Measurements from ENCODE around the gene SZT2.

The SZT2 gene

DNA sequence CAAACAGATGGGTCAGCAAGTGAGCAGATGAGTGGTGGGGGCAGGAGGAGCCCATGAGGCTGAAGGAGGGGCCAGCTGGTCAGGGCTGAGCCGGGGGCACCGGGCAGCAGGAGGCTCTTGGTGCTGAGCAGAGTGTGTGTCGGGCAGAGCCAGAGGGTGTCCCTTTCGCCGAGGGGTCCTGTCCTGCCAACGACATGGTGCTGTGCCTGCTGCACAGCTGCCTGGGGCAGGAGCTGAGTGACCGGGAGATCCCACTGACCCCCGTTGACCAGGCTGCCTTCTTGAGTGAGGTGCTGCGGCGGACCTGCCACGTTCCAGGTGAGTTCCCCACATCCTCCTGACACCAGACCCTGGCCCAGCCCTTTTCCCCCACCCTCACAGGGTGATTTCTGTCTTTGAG, 36.5 kb downstream of the SZT2 start:
- DNase-seq: no peak

DNA sequence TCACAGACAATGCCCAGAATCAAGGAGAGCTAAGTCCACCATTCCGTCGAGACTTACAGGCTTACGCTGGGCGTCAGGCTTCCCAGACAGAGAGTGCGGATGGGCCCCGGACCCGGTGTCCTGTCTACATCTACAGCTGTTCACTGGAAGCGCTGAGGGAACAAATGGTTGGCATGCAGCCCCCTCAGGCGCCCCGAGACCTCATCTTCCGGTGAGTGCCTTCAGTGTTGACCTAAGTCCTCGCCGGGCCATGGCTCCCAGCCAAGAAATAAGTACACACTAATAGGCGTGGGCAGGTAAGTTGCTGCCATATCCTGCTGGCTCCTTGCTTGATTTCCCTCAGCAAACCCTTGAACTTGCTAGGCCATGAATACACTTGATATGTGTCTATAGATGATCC, 37.8 kb downstream of the SZT2 start:
- DNase-seq: no peak

DNA sequence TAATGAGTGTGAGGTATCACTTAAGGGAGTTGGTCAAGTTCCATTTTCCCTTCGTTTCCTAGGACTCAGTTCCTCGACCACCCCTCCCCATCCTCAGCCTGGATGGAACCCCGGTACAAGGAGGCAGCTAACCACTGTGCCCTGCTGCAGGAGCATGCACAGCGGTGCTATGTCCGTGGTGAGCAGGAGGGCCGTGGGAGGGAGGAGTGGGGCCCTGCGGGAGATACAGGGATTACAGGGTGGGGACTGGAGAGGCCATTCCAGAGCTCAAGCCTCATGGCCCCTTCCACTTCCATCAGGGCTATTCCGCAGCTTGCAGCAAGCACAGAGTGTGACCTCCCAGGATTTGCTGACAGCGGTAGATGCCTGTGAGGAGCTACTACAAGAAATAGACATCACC, 38.2 kb downstream of the SZT2 start:
- no peak for DNase-seq

DNA sequence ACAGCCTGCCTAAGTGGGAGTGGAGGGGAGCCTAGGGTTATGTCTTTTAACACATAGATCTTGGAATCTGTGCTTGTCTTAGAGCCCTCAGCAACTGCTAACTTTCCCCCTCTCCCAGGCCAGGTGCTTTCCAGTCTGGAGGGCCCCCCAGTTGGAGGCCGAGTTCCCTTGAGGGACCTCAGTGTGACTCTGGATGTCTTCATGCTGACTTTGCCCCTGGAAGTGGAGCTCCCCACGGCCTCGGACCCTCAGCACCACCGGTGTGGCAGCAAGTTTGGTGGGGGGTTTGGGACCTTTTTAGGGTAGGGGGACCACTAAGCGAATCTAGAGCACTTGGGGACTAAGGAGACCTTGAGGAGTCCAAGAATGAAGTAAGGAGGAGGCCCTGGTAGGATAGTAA, 41.1 kb downstream of the SZT2 start:
- DNase-seq: no peak

DNA sequence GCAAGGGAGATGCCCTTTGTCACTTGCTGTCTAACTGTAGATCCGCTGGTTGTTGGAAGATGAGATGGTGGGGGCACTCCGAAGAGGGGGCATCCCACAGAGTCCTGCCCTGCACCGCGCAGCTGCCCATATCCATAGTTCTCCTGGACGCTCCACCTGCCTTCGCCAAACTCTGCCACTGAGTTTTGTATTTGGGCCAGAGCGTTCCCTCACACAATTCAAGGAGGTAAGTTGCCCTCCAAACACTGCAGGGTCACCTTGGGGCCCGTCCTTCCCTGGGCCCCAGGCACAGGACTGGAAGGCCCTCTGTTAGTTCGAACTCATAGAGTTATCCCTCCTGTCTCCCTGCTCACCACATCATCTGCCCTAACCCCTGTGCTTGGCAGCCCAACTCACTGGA, 42.0 kb downstream of the SZT2 start:
- no peak for DNase-seq

DNA sequence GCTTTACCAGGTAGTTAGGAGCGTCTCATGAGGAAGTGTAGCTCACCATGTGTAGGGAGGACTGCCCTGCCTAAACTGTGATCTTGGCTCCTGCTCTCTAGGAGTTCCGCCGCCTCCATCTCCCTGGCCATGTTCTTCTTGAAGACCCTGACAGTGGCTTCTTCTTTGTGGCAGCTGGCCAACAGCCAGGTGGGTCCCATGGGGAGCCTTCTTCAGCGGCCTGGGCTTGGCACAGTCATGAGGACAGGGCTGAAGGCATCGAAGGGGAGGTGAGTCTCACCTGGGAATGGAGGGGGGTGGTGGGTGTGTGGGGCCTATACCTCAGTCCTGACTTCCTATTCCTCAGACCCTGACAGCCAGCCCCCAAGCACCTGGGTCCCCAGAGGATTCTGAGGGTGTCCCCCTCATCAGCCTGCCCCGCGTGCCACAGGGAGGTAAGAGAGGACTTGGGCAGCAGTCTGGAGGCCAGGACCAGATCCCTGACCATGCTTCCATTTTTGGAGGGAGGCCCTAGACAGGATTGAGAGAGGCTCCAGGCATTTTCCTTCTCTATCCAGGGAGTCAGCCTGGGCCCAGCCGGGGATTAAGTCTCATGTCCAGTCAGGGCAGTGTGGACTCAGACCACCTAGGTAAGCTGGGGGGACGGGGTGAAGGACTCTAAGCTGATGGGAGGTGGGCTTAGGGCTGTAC, 42.6 kb downstream of the SZT2 start:
- DNase-seq: no peak

DNA sequence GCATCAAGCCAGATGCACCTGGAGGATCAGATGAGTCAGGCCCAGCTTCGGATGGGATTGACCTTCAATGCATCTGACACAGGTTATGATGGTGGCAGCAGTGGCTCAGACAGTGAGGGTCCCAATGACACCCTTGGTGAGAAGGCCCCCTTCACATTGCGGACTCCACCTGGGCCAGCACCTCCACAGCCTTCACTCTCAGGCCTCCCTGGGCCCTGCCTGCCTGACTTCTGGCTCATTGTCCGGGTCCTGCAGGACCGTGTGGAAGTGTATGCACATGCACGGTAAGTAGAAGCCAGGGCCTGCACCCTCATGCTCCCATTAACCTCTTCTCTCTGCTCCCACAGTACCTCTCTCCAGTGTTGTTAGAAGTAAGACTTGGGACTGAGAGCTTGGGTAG, 43.2 kb downstream of the SZT2 start:
- no peak for DNase-seq

DNA sequence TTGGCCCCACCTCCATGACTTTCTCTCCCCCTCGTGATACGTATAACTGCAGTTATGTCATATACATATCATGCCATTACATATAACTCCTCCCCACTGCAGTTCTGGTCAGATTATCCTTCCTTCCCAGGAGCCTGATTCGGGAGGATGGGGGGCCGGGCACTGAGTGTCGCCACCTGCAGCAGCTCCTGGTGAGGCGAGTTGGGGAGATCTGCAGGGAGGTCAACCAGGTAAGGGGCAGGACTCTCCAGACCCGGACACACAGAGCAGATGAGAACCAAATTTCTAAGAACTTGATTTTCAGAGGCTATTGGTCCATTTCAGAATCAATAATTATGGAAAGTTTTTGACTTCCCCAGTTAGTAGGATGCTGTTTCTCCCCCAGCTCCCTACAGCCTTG, 44.6 kb downstream of the SZT2 start:
- DNase-seq: no peak

DNA sequence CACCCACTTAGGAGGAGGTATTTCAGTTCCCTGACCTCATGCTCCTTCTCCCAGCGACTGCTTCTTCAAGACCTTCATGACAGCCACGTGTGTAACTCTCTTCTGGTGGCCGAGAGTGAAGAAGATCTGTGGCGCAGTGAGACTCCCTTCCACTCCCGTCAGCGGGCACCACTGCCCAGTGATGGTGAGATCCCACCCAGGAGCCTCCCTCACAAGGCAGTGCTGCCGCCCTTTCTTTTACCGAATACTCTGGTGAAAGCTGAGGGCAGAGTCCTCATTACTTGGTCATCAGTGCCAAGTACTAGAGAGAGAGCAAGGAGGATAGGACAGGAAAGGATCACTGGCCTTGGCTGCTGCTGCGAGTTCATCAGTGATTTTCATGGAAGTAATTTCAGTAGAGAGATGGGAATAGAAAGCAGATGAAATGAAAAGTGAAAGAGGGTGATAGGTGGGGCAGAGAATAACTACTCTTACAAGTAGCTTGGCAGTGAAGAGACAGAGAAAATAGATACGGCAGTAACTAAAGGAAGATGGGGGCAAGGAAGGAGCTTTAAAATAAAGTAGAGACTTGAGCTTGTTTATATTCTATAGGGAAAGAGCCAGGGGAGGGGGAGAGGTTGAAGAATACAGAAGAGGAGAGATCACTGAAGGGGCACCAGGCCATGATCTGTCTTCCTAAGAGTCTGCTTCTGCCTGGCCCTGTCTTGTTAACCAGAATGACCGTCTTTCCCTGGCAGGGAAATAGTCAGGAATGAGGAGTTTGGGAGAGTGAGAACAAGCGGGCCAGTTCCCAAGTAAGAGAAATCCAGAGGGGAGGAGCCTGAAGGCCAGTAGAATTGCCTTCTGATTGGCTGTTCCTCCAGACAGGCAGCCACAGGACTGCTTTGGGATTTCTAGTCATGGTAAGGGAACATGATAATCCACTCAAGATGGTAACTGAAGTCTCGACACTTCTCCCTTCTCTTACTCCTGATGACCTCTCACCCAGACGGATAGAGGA, 45.7 kb downstream of the SZT2 start:
- DNase-seq: no peak

DNA sequence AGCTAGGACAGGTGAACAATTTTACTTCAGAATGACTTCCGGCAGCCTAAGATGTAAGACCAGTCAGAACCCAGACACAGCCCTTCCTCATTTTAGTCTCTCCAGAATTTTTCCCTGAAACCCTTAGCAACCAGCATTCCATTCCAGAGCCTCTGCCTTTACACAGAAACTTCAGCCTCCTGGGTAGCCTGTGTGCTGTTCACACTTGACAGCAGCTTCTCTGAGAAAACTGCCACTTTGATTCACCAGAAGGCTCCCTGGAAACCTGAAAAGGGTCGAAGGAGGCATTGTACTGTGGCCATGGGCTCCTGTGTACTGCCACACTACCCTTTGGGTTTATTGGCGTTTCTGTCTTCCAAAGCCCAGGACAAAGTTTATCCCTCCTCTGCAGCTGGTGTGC, 46.7 kb downstream of the SZT2 start:
- no peak for DNase-seq

DNA sequence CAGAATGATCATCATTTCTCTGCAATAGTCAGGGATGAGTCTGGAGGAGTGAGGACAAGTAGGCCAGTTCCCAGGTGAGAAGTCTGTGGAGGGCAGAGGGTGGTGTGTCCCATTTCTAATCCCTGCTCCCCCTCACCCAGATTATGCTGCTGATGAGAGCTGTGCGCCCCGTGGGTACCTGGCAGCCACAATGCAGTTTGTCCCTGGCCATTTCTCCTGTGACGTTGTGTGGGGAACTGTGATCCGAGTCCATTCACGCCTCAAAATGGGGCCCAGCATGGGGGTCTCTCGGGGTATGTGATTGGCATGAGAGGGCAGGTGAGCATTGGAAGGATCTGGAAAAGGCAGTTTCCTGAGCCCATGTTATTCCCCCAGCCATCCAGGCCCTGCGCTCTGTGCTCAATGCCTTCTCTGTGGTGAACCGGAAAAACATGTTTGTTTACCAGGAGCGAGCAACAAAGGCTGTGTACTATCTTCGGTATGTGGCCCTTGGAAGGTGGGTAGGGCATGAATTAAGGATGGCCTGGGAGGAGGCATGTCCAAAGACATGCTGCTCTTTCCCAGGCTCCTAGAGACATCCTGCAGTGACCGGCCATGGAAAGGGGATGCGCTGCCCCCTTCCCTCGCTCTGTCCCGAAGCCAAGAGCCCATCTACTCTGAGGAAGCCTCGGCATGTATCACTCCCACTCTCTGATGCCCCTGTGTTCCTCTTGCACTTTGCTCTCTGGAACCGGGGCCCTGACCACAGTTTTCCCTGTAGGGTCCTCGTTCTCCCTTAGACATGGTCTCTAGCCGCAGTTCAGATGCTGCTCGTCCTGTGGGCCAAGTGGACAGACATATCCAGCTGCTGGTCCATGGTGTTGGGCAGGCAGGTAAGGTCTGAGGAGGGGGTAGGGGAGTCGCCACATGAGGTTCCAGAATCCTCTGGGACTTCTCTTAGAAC, 47.6 kb downstream of the SZT2 start:
- no peak for DNase-seq

DNA sequence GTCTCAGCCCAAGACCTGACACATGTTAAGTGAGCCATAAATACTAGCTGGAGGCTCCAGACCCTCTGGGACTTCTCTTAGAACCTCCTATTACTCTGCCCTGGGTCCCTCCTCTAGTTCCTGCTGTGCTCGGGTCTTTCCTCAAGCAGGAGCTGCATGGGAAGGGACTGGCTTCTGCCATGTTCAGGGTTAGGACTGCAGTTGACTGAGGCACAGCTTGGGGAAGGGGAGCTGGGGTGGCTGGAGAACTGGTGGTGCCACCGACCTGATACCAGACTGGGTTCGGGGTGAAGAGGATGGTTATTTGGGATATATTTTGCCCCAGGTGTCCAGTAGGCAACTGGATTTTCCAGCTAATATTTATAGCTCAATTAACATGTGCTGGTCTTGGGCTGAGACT, 48.3 kb downstream of the SZT2 start:
- DNase-seq: no peak

DNA sequence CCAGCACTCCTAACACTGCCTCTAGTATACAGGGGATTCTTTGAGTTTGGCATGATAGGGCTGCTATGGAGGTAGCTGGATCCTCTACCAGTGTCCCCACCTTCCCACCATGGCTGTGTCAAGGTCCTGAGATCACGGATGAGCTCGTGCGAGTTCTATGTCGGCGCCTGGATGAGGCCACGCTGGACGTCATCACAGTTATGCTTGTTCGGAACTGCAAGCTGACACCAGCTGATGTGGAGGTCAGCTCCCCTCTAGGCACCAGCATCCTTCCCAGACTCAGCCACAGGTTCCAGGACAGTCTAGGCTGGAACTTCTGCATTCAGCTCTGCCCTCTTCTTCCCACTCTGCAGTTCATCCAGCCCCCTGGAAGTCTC, 48.9 kb downstream of the SZT2 start:
- DNase-seq: no peak

DNA sequence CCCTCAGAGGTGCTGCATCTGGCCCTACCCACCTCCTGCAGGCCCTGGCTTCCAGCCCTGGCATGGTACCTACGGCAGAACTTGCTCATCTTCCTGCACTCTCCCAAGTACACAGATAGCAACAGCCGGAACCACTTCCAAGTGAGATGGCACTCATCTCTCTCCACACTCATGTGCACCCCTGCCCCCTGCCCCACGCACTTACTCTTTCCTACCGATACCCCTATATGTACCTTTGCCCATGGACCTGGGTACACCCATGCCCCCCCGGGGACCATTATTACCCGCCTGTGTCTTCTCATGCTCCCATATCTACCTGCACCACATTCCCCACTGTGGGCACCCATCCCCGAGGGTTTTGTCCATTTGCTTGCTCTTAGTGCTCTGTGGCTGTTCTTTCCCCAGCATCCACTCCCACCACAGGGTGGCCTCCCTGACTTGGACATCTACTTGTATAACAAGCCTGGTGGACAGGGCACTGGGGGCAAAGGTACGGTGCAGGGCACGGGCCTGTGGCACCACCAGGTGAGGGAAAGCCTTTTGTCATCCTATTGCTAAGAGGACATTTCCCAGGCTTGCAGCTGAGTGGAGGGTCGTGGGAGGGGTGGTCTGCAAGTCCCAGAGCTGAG, 49.4 kb downstream of the SZT2 start:
- DNase-seq: no peak

DNA sequence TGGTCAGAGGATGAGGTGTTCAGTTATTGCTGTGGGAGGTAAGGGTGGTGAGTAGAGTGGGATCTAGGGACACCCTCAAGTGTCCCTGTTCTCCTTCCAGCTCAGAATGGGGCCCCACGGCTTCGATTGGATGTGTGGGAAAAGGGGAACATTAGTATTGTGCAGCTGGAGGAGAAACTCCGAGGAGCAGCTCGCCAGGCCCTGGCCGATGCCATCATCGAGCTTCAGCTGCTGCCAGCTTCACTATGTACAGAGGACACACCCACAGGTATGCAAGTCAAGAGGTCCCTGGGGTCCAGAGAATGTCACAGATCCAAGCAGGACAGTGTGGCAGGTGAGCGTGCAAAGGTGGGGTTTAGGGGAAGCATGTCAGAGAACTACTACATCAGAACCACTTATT, 50.1 kb downstream of the SZT2 start:
- DNase-seq: no peak

DNA sequence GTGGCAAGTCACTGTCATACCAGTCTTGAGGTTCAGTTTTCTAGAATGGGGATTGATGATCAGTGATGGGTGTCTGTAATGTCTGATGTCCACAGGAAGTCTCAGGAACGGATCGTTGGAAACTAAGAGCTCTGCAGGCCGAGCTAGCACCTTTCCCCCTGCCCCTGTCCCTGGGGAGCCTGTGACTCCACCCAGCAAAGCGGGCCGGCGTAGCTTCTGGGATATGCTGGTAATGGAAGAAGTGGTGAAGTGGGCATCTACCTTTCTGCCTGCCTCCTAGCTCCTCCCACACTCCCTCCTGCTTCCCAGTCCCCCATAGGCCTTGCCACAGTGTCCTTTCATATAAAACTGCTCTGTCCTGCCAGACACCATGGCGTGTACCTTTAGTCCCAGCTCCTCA, 50.7 kb downstream of the SZT2 start:
- DNase-seq: no peak

DNA sequence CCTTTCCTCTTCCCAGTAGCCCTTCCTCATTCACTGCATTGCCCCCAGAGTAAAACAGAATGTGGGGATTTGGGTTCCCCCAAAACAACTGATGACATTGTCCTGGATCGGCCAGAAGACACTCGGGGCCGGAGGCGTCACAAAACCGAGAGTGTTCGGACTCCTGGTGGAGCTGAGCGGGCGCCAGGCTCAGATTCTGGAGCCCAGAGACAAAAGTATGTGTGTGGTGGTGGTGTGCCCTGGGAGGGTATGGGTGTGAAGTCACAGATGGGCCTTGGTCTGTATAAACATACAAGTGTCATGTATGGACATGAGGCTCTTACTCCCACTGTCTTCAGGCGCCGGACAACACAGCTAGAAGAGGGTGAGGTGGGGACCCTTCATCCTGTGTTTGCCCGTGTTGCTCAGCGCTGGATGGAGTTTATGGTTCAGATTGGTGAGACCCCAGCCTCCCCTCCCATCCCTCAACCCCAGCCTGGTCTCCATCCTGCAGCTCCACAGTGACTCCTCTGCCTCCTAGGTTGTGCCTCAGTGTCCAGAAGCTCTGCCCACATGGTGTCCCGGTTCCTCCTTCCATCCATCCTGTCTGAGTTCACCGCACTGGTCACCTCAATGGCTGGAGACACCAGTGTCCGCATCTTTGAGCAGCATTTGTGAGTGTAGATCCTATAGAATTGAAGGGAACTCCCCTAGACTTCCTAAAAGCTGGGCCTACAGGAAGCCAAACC, 51.6 kb downstream of the SZT2 start:
- no peak for DNase-seq

DNA sequence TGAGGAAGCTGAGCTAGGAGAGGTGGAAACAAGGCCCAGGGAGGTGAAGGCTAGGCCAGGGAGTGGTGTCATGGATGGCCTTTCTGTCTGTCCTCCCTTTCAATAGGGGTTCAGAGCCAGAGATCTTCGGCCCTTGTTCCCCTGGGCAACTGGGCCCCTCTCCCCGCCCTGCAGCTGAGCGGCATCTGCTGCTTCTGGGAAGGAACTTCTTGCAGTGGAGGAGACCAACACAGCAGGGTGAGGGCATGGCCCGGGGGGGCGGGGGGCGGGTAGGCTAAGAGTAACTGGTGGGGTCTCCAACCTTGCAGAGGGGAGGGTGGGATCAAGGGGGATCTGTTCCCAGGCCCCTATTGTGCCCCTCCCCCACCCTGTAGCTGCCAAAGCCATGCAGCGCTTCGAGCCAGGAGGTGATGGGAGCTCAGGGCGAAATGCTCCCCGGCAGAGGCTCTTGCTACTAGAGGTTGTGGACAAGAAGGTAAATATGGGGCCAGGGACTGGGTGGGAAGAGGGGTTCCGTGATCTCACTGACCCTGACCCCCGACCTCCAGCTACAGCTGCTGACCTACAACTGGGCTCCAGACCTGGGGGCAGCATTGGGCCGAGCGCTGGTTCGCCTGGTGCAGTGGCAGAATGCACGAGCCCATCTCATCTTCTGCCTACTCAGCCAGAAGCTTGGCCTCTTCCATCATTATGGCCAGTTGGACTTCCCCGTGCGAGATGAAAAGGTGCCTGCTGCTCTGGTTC, 52.4 kb downstream of the SZT2 start:
- no peak for DNase-seq

DNA sequence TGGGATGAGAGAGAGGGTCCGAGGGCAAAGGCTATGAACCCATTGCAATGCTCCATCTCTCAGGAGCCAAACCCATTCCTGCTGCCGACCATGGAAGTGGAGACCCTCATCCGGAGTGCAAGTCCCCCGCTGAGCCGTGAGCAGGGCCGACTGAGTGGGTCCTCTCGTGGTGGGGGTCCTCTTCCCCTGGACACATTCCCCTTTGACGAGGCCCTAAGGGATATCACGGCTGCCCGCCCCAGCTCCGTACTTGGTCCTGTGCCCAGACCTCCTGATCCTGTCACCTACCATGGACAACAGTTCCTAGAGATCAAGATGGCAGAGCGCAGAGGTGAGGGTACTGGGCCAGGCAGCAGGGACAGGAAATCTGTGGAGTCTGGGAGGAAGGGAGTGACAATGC, 53.1 kb downstream of the SZT2 start:
- DNase-seq: no peak

DNA sequence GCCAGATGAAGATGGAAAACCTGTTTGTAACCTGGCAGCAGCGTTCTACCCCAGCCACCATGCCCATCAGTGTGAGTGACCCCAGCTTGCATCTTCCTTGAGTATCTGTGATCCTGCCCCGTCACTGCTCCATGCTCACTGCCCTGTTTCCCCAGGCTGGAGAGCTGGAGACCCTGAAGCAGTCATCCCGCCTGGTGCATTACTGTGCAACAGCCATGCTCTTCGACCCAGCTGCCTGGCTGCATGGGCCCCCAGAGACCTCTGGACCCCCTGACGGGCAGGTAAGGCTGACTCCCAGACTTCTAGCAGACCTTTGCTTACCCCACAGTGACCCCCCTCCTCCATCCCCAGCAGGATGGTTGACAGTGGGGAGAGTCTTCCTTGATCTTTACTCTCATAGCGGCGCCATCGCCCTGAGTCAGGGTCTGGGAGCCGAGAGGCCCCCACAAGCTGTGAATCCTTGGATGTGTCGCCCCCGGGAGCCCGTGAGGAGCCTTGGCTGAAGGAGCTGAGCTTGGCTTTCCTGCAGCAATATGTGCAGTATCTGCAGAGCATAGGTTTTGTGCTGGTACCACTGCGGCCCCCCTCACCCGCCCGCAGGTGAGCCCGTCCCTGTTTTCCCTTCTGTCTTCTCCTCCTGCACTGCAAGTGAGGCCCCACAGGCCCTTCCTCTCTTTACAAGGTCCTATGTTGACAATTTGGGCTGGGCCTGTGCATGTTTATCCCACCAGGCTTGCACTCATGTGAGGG, 53.7 kb downstream of the SZT2 start:
- DNase-seq: no peak

Data from hematopoietic multipotent progenitor cell treated with erythropoietin and hydrocortisone succinate and interleukin-3 and kit ligand, for 6 days (in vitro differentiated cells).